H1 (cell line): ENCODE results near the gene CEACAM6. TPM values are rescaled to one million over a fixed set of nuclear protein-coding genes. Genes with fewer than 3 reads are reported as not detected.

Source experiments
- CTCF ChIA-PET: fragments of 300-600 bp; sonication (Branson Sonifier 250); formaldehyde crosslinking; loops from one replicate; lab custom pipeline; 2021; ENCODE audit not compliant: partially characterized antibody; lab: Charles Lee
- POLR2A ChIA-PET: fragments of 300-600 bp; sonication (Branson Sonifier 250); formaldehyde crosslinking; loops from one replicate; lab custom pipeline; 2021; ENCODE audit warnings: inconsistent platforms; ENCODE audit not compliant: partially characterized antibody; lab: Charles Lee
- DNase-seq, 2 experiments: peaks; one replicate each; pipeline versions ENCODE4 v3.0.0 to v3.0.0-alpha.2; 2010 to 2022; ENCODE audit warnings: low spot score in 2 of 2, low read depth in 1 of 2, mixed read lengths in 1 of 2
- FAIRE-seq: peaks from 2 replicates; lab custom pipeline; 2011; peaks lifted over from hg19 to GRCh38; lab: Jason Lieb, UNC
- H2AFZ ChIP-seq: 2 replicates; pipeline ENCODE4 v1.8.1; 2012; ENCODE audit warnings: low read length, inconsistent platforms
- H2AK5ac ChIP-seq: 2 replicates; pipeline ENCODE4 v1.6.1; 2013; ENCODE audit warnings: low read depth, low read length
- H2BK120ac ChIP-seq: replicated peaks from 2 replicates; pipeline ENCODE3; 2013; ENCODE audit warnings: low read depth, low read length, inconsistent platforms
- H2BK12ac ChIP-seq: 2 replicates; pipeline ENCODE4 v1.6.1; 2013; ENCODE audit warnings: low read depth, low read length
- H2BK15ac ChIP-seq: 2 replicates; pipeline ENCODE4 v1.6.1; 2013; ENCODE audit warnings: low read length
- H2BK20ac ChIP-seq: 2 replicates; pipeline ENCODE4 v1.6.1; 2013; ENCODE audit warnings: low read length
- H2BK5ac ChIP-seq: 2 replicates; pipeline ENCODE4 v1.6.1; 2013; ENCODE audit warnings: low read depth, low read length
- H3K14ac ChIP-seq: 2 replicates; pipeline ENCODE4 v1.6.1; 2013; ENCODE audit warnings: inconsistent platforms; ENCODE audit not compliant: insufficient read length
- H3K18ac ChIP-seq: 2 replicates; pipeline ENCODE4 v1.6.1; 2013; ENCODE audit warnings: low read length; ENCODE audit errors: extremely low read depth
- H3K23ac ChIP-seq: 2 replicates; pipeline ENCODE4 v1.6.1; 2013; ENCODE audit warnings: inconsistent platforms; ENCODE audit not compliant: insufficient read length
- H3K23me2 ChIP-seq: 2 replicates; pipeline ENCODE4 v1.6.1; 2013; ENCODE audit warnings: low read depth, low read length
- H3K27ac ChIP-seq: 2 replicates; pipeline ENCODE4 v1.6.1; 2011; ENCODE audit warnings: low read depth, low read length, inconsistent platforms
- H3K27me3 ChIP-seq, 4 experiments: replicated peaks in 1 of 4; 1 replicate in 1 of 4; 2 replicates in 3 of 4; pipeline versions ENCODE4 v1.6.1 to v1.8.1; 2011 to 2013; ENCODE audit warnings: low read length in 3 of 4, mild to moderate bottlenecking in 3 of 4, inconsistent platforms in 2 of 4, mixed read lengths in 2 of 4, moderate library complexity in 1 of 4; ENCODE audit not compliant: control insufficient read depth in 3 of 4, insufficient read depth in 3 of 4; ENCODE audit errors: extremely low read depth in 1 of 4
- H3K36me3 ChIP-seq, 4 experiments: 2 replicates each; pipeline versions ENCODE4 v1.6.1 to v1.8.1; 2011 to 2013; ENCODE audit warnings: mild to moderate bottlenecking in 4 of 4, low read length in 3 of 4, moderate library complexity in 2 of 4, control low read depth in 1 of 4, inconsistent platforms in 1 of 4; ENCODE audit not compliant: insufficient read depth in 4 of 4, control insufficient read depth in 2 of 4
- H3K4ac ChIP-seq: replicated peaks from 2 replicates; pipeline ENCODE3; 2013; ENCODE audit warnings: low read length, low read depth, mixed read lengths, inconsistent platforms; ENCODE audit not compliant: insufficient read length
- H3K4me1 ChIP-seq, 4 experiments: replicated peaks in 1 of 4; 1 replicate in 1 of 4; 2 replicates in 3 of 4; pipeline versions ENCODE4 v1.6.1 to v1.8.1; 2011 to 2013; ENCODE audit warnings: low read length in 3 of 4, inconsistent platforms in 2 of 4, mixed read lengths in 1 of 4; ENCODE audit not compliant: insufficient read depth in 4 of 4, control insufficient read depth in 3 of 4
- H3K4me2 ChIP-seq, 2 experiments: 2 replicates each; pipeline versions ENCODE4 v1.6.1 to v1.8.1; 2011 to 2013; ENCODE audit warnings: low read depth in 2 of 2, low read length in 2 of 2, control low read depth in 1 of 2, inconsistent platforms in 1 of 2, mild to moderate bottlenecking in 1 of 2; ENCODE audit not compliant: insufficient read depth in 1 of 2
- H3K4me3 ChIP-seq, 4 experiments: fragments of 200-600, 300-600 bp in 1 of 4; sonication (generic), shearing (Covaris generic), sonication (Bioruptor Twin) in 1 of 4; 2 replicates each; pipeline versions ENCODE4 v1.5.1 to v1.8.1; 2011 to 2016; ENCODE audit warnings: low read length in 4 of 4, low read depth in 3 of 4, control low read depth in 2 of 4, inconsistent platforms in 2 of 4, mild to moderate bottlenecking in 2 of 4, mixed read lengths in 1 of 4, moderate library complexity in 1 of 4; ENCODE audit not compliant: insufficient read depth in 2 of 4; ENCODE audit errors: extremely low read depth in 1 of 4
- H3K56ac ChIP-seq: replicated peaks from 2 replicates; pipeline ENCODE3; 2013; ENCODE audit warnings: low read depth, mild to moderate bottlenecking, mixed read lengths, low read length, inconsistent platforms; ENCODE audit not compliant: insufficient read length
- H3K79me1 ChIP-seq: 2 replicates; pipeline ENCODE4 v1.6.1; 2013; ENCODE audit warnings: low read depth, low read length, control low read depth
- H3K79me2 ChIP-seq, 2 experiments: 2 replicates each; pipeline versions ENCODE4 v1.6.1 to v1.8.1; 2012 to 2013; ENCODE audit warnings: low read length in 2 of 2, mild to moderate bottlenecking in 2 of 2, inconsistent platforms in 1 of 2; ENCODE audit not compliant: insufficient read depth in 2 of 2, control insufficient read depth in 1 of 2
- H3K9ac ChIP-seq, 4 experiments: replicated peaks in 1 of 4; 1 replicate in 1 of 4; 2 replicates in 3 of 4; pipeline versions ENCODE4 v1.6.1 to v1.8.1; 2011 to 2013; ENCODE audit warnings: low read depth in 3 of 4, low read length in 3 of 4, control low read depth in 2 of 4, mild to moderate bottlenecking in 2 of 4, moderate library complexity in 2 of 4, inconsistent platforms in 1 of 4; ENCODE audit errors: extremely low read depth in 1 of 4
- H3K9me3 ChIP-seq, 2 experiments: 2 replicates each; pipeline versions ENCODE4 v1.6.1 to v1.8.1; 2012 to 2013; ENCODE audit warnings: mild to moderate bottlenecking in 2 of 2, moderate library complexity in 2 of 2, control low read depth in 1 of 2, inconsistent platforms in 1 of 2, low read depth in 1 of 2, low read length in 1 of 2, mixed read lengths in 1 of 2; ENCODE audit not compliant: insufficient read depth in 2 of 2
- H4K20me1 ChIP-seq, 2 experiments: replicated peaks in 1 of 2; 2 replicates each; pipeline versions ENCODE3 to v1.8.1; 2011 to 2013; ENCODE audit warnings: inconsistent platforms in 2 of 2, low read length in 2 of 2, mild to moderate bottlenecking in 1 of 2; ENCODE audit not compliant: insufficient read depth in 2 of 2, control insufficient read depth in 1 of 2
- H4K5ac ChIP-seq: 2 replicates; pipeline ENCODE4 v1.6.1; 2013; ENCODE audit warnings: low read length, low read depth, mixed read lengths, inconsistent platforms; ENCODE audit not compliant: insufficient read length
- H4K8ac ChIP-seq: 2 replicates; pipeline ENCODE4 v1.8.0; 2013; ENCODE audit warnings: mild to moderate bottlenecking, moderate library complexity, low read length, inconsistent platforms; ENCODE audit not compliant: insufficient read depth; ENCODE audit errors: extremely low read depth
- H4K91ac ChIP-seq: replicated peaks from 2 replicates; pipeline ENCODE3; 2013; ENCODE audit warnings: low read length, mixed read lengths, inconsistent platforms; ENCODE audit not compliant: insufficient read length
- ASH2L ChIP-seq: fragments of 200-600, 300-600 bp; sonication (generic); IDR thresholded peaks from one replicate; pipeline ENCODE4 v1.7.1; 2017; ENCODE audit warnings: low read length
- BRCA1 ChIP-seq: IDR thresholded peaks from 2 replicates; pipeline ENCODE4 v1.6.1; 2012; ENCODE audit warnings: low read depth, low read length, improper control_type of control experiment
- CBX8 ChIP-seq: fragments of 300-800, 300-1000 bp; sonication (generic); IDR thresholded peaks from 2 replicates; pipeline ENCODE4 v1.7.1; 2016; ENCODE audit warnings: low read depth, low read length, borderline replicate concordance
- JUN ChIP-seq: IDR thresholded peaks from 2 replicates; pipeline ENCODE4 v1.6.1; 2011; ENCODE audit warnings: low read depth, mild to moderate bottlenecking, improper control_type of control experiment, low read length
- SIRT6 ChIP-seq: IDR thresholded peaks from one replicate; pipeline ENCODE4 v1.7.1; 2012; ENCODE audit warnings: low read length, inconsistent platforms
- SIX5 ChIP-seq: IDR thresholded peaks from 2 replicates; pipeline ENCODE4 v1.6.1; 2011; ENCODE audit warnings: mild to moderate bottlenecking, low read depth, low read length
- SP2 ChIP-seq: IDR thresholded peaks from 2 replicates; pipeline ENCODE4 v1.6.1; 2012; ENCODE audit warnings: mild to moderate bottlenecking, low read length, inconsistent platforms
- WGBS, 2 experiments: shearing (Covaris generic) in 1 of 2; methylation state at CpG; one replicate each; pipeline versions ENCODE4 v1.1.6 to v1.1.7; 2013 to 2015; ENCODE audit warnings: low lambda C conversion rate in 2 of 2, mixed read lengths in 2 of 2, inconsistent platforms in 1 of 2, low coverage in 1 of 2, missing lambda C conversion rate in 1 of 2; ENCODE audit not compliant: insufficient replicate concordance in 2 of 2, insufficient coverage in 1 of 2, insufficient read length in 1 of 2; ENCODE audit errors: extremely low coverage in 1 of 2, missing lambda C conversion rate in 1 of 2; 5-methylcytosine and 5-hydroxymethylcytosine counted together
- polyA plus RNA-seq, 7 experiments: library from polyadenylated mRNA; depleted of rRNA in 3 of 7; stranded (reverse) in 5 of 7; unstranded in 2 of 7; fragments of >200 nt in 5 of 7; fragments of 200-250 nt in 2 of 7; gene quantifications; 1 replicate in 5 of 7; 2 replicates in 1 of 7; 4 replicates in 1 of 7; pipeline versions ENCODE4 v1.2.1 to v1.2.3, GENCODE V29; 2011 to 2013; ENCODE audit warnings: missing spikeins in 2 of 7, mixed read lengths in 2 of 7
- total RNA-seq: library from RNA; stranded (reverse); fragmentation: NEBNext Ultra II Directional; extraction: Animal tissue kit (Norgen Biotek cat#: 25700); gene quantifications from 2 replicates; pipeline ENCODE4 v1.2.1, GENCODE V29; 2021

The CEACAM6 gene
- total and polyA plus RNA-seq, 2 of the 8 experiments (the other 6 are each of a cell fraction or from before 2014, with no cell fraction given) = not detected

GRCh38 chr19:41718761-41719160, 36.6 kb upstream of the CEACAM6 start:
- WGBS, 2 experiments = 76% methylated on average over 6 of the region's 6 CpGs; no CpG with 5 or more reads in 1 of the 2 experiments
- Histone ChIP-seq H3K27ac (no peak overlapping the region), H3K4me1 (no peaks in the 10 kb centered on the region), H2BK20ac (no peak overlapping the region), H3K79me2 (no peaks in the 10 kb centered on the region), H2AK5ac (no peak overlapping the region), H4K5ac (no peak overlapping the region), H2BK5ac (no peak overlapping the region), H3K9me3 (peaks cover 66 to 89% of the 10 kb centered on the region in 2 experiments), H2BK12ac (no peak overlapping the region), H4K8ac (no peak overlapping the region), H3K18ac (no peak overlapping the region), H3K79me1 (no peaks in the 10 kb centered on the region), H3K36me3 (no peaks in the 10 kb centered on the region), H3K23me2 (no peaks in the 10 kb centered on the region), H3K14ac (no peak overlapping the region), H2BK15ac (no peak overlapping the region), H3K27me3 (no peaks in the 10 kb centered on the region), H3K4me2 (no peak overlapping the region), H3K4ac (no peak overlapping the region), H2AFZ (no peak overlapping the region), H3K4me3 (no peak overlapping the region), H4K91ac (no peak overlapping the region), H4K20me1 (no peaks in the 10 kb centered on the region), H3K9ac (no peak overlapping the region), H2BK120ac (no peak overlapping the region), H3K56ac (no peak overlapping the region), H3K23ac (no peak overlapping the region)
- ChIA-PET POLR2A (no interaction called here), CTCF (interaction anchor here (1.2 kb wide), 1 partner anchor 117 kb away, joined by 5 read pairs; no protein-coding TSS in a partner anchor)
- FAIRE-seq (no peak), DNase-seq (no peak)
- TF ChIP-seq SP2 (no peak), SIRT6 (no peak), SIX5 (no peak), BRCA1 (no peak), ASH2L (no peak), CBX8 (no peak), JUN (no peak)
